Activated CD4-positive, alpha-beta T cell treated with anti-CD3 and anti-CD28 coated beads, Interleukin-2, amount 50 U/mL, for 24 hours (primary cell): Measurements from ENCODE around the gene IFNGR2.
"Not testable (repeated sequence)": the region's sequence is repeated elsewhere in the genome, so short reads cannot be mapped to it uniquely, and the experiment has no call there.

Source experiments
- DNase-seq, 2 donors: peaks; one replicate each; pipeline ENCODE4 v3.0.0-alpha.2; 2020; ENCODE audit warnings: low read depth in 1 of 2, low spot score in 1 of 2

IFNGR2 gene

DNA sequence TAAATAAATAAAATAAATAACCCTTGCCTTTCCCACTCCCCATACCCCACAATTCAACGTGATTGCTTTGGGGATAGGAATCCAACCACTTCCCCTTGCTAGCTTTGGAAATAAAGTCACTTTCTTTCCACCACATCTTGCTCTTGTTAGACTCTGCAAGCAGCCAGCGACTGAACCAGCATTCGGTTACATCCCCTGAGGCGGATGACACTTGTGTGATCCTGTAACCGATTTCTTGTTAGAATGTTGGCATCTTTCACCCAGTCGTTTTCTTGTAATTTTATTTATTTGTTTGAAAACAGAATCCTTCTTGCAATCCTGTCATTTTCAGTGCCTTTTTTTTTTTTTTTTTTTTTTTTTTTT, 1.6 kb upstream of the IFNGR2 start:
- no peak for DNase-seq

DNA sequence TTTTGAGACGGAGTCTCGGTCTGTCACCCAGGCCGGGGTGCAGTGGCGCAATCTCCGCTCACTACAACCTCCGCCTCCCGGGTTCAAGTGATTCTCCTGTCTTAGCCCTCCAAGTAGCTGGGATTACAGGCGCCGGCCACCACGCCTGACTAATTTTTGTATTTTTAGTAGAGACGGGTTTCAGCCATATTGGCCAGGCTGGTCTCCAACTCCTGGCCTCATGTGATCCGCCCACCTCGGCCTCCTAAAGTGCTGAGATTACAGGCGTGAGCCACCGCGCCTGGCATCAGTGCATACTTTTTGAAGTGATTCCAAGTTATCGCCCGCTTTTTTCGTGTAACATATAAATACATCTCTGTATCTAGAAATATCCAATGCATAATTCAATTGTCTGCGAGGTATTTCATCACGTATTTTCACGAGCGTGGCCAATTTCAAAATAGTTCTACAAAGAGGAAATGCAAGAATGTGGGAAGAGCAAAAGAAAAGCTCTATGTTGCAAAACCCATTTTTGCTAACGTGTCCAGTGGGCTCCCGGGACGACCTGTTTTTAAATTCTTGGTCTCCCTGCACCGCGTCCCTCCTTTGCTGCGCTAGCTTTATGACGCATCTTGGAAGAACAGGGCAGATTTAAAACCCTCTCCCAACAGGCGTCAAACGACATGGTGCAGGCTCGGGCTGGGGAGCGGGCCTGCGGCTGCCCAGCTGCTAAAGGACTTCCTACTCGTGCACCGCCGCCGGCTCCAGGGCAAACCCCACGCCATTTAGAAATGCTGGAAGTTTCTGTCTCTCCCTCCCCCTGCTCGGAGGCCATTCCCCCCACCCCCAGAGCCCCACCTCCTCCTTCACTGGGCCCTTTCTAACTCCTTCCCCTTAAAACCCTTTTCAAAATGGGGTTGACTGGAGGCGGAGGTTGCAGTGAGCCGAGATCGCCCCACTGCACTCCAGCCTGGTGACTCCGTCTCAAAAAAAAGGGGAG, 923 bp upstream of the IFNGR2 start:
- DNase-seq, result no peak

DNA sequence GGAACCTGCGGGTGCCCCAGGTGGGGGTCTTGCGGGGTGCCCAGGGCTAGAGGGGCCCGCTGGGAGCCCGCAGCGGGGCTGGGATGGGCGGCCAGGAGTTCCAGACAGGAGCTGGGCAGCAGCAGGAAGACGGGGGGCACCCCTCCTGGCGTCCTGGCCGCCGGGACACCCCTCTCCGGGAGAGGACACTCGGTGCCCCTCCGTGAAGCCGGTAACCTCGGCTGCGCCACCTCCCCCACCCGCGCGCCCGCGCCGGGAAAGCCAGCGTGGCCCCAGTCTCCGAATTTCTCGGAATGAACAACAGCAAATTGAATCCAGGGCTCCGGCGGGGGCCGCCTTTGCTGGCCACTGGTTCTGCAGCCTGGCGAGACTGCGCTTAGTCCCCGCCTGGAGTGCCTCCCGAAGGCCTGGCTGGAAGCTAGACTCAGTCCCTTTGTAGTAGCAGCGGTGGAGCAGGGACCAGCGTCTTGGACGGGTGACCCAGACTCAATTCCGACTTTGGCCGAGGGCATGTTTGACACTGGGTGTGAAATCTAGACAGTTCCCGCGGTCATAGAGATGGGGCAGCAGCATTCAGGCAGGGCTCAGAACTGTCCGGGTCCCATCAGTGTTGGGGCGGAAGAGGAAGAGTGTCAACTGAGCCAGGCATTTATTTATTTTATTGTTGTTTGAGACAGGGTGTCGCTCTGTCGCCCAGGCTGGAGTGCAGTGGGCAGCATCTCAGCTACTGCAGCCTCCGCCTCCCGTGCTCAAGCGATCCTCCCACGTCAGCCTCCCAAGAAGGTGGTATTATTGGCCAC, 773 bp downstream of the IFNGR2 start:
- DNase-seq, result no peak

DNA sequence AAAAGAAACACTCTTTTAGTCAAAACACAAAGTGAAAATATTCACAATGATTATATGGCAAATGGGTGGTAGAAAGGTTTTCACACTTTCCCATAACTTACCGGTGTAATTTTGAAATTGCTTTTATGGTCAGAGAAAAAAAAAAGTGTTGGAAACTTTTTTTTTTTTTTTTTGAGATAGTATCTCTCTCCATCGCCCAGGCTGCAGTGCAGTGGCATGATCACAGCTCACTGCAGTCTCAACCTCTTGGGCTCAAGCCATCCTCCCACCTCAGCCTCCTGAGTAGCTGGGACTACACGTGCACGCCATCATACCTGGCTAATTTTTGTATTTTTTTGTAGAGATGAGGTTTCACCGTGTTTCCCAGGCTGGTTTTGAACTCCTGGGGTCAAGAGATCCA, 3.3 kb downstream of the IFNGR2 start:
- no peak for DNase-seq

DNA sequence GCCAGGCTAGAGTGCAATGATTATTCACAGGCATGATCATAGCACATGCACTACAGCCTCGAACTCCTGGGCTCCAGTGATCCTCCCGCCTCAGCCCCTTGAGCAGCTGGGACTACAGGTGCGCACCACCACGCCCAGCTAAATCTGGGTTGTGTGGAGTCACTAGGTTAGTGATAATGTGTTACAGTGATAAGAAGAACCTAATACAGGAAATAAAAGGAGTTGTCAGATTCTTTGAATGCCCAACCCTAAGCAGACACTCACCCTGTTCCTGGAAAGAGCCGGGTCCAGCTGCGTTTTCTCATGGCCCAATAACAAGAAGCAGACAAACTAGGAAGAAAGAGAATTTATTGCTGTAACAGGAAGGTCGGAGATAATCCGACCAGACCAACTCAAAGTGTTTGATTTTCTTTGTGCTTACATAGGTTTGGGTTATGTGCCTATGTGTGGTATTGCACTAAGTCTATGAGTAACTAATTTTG, 8.8 kb downstream of the IFNGR2 start:
- DNase-seq, result no peak

DNA sequence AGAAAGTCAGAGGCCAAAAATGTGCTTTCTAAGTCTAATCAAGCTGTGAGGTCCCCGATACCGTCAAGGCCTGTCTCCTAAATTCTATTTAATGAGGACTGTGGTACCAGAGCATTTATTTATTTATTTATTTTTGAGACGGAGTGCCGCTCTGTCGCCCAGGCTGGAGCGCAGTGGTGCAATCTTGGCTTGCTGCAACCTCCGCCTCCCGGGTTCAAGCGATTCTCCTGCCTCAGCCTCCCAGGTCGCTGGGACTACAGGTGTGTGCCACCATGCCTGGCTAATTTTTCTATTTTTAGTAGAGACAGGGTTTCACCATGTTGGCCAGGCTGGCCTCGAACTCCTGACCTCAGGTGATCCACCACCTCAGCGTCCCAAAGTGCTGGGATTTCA, 9.2 kb downstream of the IFNGR2 start:
- DNase-seq, result not testable (repeated sequence)

DNA sequence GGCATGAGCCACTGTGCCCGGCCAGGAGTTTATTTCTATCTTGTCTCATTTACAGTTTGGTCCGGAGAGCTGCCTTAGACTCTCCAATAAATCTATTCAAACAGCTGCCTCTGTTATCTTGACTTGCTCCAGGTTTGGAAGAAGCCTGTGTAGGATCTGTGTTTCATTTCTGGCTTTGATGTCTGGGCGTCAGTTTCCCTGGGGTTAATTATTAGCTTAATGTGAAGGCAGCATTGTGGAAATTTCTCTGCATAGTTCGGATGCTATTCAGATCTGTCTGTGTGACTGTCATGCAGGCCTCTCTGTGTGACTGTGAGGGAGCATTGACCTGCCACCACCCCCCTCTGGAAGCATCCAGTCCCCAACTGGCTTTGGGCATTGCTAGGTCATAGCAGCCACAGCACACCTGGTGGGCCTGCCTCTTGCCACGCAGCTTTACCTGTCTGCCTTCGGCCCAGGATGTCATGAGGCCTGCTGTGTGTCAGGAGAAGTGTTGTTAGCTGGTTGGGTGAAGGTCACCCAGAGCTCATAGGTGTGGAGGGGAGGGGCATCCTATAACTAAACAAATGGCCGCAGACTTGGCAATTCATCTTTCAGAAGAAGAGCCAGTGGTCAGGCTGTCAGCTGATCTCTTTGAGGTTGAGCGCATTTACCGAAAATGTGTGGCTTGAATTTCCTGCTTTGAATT, 9.8 kb downstream of the IFNGR2 start:
- no peak for DNase-seq

DNA sequence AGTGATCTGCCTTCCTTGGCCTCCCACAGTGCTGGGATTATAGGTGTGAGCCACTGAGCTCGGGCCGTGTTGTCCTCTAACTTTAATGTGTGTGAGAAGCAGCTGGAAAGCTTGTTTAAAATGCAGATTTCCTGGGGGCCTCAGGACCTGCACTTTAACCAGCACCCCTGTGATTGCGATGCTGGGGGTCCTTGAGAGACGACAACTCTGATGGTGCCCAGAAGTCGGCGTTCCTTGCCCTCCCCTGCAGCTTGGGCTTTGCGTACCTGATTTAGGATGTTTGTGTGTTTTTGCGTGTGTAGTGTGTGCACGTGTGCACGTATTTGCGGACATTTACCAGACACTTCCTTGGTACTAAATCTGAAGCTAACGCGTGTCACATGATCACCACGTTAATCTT, 10.9 kb downstream of the IFNGR2 start:
- no peak for DNase-seq

DNA sequence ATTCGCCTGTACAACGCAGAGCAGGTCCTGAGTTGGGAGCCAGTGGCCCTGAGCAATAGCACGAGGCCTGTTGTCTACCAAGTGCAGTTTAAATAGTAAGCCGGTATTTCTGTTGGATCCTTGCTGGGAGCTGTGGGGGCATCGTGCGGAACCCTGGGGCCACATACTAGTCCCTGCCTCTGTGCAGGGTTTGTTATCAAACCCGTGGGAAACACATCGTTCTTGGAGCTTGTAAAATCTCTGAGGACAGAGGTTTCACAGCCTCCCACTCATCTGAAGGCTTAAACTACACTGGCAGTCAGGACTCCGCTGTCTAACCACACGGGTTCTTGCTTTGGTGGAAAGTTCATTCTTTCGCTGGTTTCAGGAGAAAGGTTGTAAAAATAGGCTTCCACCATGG, 11.7 kb downstream of the IFNGR2 start:
- no peak for DNase-seq

DNA sequence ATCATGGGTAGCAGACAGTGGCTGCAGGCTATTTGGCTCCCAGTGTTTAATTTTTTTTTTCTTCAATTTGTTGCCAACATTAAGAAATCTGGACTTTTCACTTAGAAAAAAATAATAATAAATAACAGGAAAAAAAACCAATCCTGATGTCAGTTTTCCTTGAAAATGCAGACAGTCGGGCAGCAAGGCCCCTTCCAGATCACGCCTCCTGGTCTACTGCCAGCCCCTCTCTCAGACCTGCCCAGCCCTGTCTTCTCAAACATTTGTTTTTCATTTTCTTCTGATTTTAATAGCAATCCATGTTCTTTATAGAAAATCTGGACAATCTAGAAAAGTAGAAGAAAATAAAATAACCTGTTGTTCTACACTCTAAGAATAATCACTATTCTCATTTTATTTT, 15.5 kb downstream of the IFNGR2 start:
- DNase-seq, result no peak

DNA sequence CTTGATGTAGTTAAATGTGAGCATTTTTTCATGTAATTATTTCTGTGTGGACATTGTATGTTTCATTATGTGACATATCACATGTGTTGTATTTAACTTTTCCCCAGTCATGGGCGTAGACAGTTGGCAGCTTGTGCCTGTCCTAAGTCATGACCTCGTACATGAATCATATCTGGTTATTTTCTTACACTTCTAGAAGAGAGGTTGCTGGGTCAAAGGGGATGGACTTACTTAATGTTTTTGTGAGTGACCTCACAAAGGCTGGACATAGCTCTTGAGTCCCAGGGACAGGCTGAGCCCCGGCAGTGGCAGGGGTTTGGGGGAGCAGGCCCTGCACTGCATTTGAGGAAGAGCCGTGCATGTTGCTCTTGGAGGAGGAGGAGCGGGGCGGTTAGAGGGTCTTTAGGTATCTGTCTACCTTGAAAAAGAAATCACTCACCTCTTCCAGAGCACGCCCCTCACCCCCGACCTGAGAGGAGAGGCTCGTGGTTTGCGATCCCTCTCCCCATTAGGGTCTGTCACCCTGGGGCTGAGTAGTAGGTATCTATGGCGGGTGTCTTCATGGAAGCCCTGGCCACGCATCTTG, 16.4 kb downstream of the IFNGR2 start:
- DNase-seq, result no peak

DNA sequence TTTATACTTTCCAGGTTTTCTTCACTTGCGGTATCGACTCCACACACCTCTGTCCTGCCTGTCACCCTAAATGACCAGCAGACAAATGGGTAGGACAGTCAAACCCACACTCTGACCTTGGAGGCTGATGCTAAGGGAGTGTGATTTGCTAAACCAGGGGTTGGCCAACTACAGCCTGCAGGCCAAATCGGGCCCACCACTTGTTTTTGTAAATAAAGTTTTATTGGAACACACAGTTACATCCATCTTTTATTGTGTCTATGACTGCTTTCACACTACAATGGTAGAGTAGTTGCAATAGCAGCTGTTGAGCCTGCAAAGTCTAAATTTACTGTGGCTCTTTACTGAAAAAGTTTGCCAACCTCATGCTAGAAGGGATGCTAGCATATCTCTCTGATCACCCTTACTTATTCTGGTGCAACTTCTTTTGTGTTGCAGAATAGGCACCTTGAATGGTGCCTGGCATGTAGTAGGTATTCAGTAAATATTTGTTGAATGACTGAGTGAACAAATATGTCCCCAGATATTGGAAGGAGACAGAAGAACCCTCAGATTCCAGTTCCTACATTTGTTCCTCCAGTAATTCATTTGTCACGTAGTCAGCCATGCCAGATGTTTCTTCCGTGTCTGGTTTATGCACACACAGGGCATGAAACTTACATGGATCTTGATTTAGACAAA, 18.6 kb downstream of the IFNGR2 start:
- DNase-seq, result no peak

DNA sequence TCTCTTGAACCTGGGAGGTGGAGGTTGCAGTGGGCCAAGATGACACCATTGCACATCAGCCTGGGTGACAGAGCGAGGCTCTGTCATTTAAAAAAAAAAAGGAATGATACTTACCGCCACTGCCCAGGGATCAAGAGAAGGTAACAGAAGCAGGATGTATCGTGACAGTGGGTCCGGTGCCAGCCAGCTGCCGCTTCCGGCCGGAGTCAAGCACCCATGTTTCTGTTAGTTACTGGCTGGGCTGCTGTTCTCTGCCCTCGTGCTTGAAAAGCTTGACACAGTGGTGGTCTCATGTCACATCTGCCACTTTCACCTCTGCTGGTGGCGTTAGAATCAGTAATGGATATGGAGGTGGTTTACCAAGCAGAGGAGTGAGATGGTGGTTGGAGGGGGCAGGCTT, 21.0 kb downstream of the IFNGR2 start:
- DNase-seq, result no peak

DNA sequence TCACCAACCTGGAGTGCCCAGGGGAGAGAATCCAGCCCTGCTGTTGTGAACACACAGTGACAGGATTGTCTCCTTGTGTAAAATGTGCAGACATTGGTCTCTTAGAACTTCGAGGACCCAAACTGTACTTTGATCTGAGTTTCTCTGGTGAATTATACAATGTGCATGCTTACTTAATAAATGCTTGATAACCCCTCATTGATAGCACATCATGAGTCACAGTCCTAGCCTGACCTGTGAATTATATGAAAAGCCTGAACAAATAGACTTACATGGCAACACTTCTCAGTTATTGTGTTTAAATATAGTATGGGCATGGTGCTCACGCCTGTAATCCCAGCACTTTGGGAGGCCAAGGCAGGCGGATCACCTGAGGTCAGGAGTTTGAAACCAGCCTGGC, 22.6 kb downstream of the IFNGR2 start:
- no peak for DNase-seq

DNA sequence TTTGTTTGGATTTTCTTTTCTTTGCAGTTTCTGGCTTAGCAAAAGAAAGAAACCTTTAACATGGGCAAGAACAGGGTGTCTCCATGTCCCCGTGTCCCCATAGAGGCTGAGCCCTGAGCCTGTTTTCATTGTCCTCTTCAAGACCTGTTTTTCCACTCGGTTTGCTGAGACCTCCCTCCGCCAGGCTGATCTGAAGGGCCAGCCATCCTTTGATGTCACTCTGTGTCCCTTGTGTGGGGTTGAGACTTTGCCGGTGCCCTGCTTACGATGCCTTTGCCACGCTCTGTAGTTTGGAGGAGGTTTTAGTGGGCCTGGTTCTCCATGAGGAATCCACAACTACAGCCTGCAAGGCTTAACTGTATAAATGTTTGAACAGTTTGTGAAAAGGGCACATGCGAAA, 23.8 kb downstream of the IFNGR2 start:
- DNase-seq, result no peak

DNA sequence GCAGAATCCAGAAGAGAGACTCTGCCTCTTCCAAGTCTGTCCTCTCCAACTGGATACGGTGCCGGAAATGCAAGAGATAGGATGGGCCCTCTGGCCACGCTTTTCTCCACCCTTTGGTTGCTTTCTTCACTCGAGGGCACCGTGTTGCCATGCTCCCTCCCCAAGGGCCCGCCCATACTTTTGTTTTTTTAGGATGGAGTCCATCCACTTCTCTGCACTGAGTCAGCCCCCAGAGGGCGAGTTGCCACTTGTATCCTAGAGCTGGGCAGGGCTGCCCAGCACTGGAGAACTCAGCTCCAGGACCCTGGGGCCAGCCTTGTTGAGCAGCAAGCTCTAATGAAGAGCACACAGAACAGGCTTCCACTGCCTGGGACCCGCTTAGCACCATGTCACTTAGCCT, 25.5 kb downstream of the IFNGR2 start:
- DNase-seq, result no peak

DNA sequence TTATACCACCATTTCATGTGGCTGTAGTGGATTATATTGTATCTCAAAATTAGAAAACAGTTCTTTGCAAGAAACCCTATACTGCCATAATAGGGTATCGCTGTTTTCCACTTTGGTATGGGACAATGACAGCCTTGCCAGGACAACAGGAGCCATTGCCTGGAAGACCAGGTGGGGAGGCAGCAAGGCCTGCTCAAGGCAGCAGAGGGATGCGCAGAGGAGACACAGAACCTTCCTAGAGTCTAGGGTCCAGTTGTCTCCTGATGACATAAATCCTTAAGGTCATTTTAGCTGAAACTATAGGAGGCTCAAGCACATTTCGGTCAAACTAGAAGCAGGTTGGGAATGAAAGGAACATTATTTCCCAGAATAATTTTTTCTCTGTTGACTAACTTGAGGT, 27.6 kb downstream of the IFNGR2 start:
- DNase-seq, result no peak

DNA sequence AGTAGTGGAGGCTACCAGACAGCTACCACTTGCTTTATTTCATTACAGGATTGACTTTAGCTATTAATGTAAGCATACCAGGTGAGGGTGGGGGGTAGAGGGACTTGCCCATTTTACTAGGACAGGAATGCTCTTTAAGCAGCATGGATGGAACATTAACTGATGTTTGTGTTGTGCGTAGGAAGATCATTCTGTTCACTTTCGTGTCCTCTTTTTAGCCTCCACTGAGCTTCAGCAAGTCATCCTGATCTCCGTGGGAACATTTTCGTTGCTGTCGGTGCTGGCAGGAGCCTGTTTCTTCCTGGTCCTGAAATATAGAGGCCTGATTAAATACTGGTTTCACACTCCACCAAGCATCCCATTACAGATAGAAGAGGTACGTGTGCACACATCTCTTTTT, 29.3 kb downstream of the IFNGR2 start:
- no peak for DNase-seq

DNA sequence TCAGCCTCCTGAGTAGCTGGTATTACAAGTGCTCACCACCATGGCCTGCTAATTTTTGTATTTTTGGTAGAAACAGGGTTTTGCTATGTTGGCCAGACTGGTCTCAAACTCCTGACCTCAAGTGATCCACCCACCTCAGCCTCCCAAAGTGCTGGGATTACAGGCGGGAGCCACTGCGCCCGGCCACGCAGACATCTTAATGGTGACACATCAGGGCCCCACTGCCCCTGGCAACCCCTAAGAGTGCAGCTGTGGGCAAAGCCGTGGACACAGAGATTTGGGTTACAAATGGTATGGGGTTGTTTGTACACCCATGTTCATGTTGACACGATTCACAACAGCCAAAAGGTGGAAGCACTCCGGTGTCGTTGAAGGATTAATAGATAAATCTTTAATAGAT, 29.8 kb downstream of the IFNGR2 start:
- DNase-seq, result no peak

DNA sequence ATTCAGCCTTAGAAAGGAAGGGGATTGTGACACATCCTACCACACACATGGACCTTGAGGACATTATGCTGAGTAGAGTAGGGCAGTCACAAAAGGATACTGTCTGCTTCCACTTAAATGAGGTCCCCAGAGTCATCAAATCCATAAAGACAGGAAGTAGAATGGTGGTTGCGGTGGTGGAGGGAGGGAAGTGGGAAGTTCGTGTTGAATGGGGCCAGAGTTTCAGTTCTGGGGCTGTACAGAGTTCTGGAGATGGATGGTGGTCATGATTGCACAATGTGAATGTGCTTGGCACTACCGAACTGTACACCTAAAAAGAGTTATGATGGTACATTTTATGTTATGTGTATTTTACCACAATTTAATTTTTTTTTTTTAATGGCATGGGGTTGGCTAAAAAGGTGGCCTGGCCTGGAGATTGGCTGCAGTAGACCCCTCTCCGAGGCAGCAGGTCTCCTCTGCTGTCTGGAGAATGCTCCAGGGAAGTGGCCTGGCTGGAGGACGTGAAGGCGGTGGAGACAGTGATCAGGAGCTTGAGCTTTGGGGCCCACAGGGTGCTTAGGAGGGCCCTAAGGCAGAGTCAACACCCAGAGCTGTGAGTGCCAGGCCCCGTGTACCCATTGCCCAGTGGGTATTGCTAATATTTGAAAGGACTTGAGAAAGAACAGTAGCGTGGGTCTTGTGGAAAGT, 30.4 kb downstream of the IFNGR2 start:
- no peak for DNase-seq
